ENCODE data around the gene KMT5B.

The KMT5B gene

DNA sequence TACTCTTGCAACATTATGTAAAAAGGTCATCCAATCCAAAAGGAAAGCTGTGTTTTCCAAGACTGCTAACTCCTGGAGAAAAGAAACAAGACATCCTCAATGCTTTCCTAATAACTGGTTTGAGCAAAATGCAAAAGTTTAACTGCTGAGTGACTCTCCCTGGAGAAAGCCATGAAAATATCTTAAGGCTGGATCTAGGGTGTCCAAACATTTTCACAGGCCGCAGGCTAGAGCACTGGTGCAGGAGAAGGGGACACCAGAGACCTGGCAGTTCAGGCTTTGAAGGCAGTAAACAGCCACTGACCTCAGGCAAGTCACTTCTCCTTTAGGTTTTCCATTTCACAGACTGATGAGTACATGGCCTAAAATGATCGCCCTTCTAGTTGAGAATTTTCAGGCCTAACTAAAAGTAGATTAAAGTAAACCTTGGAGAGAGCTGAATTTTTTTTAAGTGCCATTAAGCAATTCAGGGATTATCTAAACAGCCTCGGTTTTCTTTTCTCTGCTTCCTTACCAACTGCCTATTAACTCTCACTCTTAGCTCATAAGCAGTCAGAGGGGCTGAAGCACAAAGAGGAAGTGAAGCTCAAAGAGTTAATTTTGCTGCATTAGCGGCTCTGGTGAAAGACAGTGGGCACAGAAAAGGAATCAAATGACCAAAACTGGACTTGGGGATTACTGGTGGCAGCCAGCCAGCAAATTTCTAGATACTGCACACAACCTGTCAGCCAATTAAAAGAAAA is 94.2 kb downstream of the KMT5B start:
- peaks cover 14% of the 10 kb centered on the region for H3K4me1 ChIP-seq (ENCODE audit: control insufficient read depth, insufficient read depth, low read length, unreplicated experiment)
- H3K4me3 ChIP-seq (ENCODE audit: low read depth, low read length): no peak overlapping the region; the same call in 1 of the 2 replicates
- no peak overlapping the region for H2AFZ ChIP-seq (ENCODE audit: low read length, unreplicated experiment)
- H3K27me3 ChIP-seq (ENCODE audit: insufficient read depth, low read length): no peaks in the 10 kb centered on the region
- H3K27ac ChIP-seq (ENCODE audit: low read depth, low read length): no peak overlapping the region
- peaks cover 30% of the 10 kb centered on the region for H3K79me2 ChIP-seq (ENCODE audit: control insufficient read depth, insufficient read depth, low read length, unreplicated experiment)
- no peaks in the 10 kb centered on the region for H3K36me3 ChIP-seq (ENCODE audit: insufficient read depth, low read length)

DNA sequence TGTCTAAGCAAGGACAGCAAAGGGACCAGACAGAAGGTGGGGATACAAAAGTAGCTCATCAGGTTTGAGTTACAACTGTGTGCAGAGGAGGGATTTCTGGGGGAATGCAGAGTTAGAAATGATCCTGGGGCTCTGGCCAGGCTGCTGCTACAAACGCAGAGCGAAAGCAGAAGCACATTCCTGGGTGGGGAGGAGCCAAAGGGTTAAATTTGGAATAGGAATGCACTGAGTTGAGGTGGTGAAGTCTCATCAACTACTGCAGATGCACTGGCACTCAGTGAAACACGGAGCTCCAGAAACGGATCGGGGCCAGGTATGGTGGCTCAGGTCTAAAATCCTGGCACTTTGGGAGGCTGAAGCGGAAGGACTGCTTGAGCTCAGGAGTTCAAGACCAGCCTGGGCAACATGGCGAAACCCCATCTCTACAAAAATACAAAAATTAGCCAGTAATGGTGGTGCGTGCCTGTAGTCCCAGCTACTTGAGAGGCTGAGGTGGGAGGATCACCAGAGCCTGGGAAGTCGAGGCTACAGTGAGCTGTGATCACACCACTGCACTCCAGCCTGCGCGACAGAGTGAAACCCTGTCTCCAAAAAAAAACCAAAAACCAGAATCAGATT is 95.1 kb downstream of the KMT5B start:
- H3K4me3 ChIP-seq (ENCODE audit: low read depth, low read length): no peak overlapping the region
- no peaks in the 10 kb centered on the region for H3K27me3 ChIP-seq (ENCODE audit: insufficient read depth, low read length)
- H3K27ac ChIP-seq (ENCODE audit: low read depth, low read length): no peak overlapping the region
- no peaks in the 10 kb centered on the region for H3K36me3 ChIP-seq (ENCODE audit: insufficient read depth, low read length)
- H3K4me1 ChIP-seq (ENCODE audit: control insufficient read depth, insufficient read depth, low read length, unreplicated experiment): peaks cover 12% of the 10 kb centered on the region
- H2AFZ ChIP-seq (ENCODE audit: low read length, unreplicated experiment): no peak overlapping the region
- peaks cover 30% of the 10 kb centered on the region for H3K79me2 ChIP-seq (ENCODE audit: control insufficient read depth, insufficient read depth, low read length, unreplicated experiment)

DNA sequence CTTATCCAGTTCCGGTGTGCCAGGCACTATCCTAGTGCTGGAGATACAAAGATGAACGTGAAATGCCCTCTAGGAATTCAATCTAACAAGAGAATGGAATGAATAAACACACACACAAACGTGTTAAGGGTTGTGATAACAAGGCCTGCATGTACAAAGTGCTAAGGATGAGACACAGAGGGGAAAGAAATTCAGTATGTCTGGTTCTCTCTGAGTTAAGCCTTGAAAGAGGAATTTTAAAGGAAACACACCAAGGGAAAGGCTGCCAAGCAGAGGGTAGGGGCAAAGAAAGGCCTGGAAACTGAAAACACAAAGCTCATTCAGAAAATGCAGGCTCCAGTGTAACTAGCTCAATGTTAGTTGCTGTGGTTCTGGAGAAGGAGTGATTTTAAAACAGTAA is 96.1 kb downstream of the KMT5B start:
- Histone ChIP-seq H3K27me3 (ENCODE audit: insufficient read depth, low read length) (no peaks in the 10 kb centered on the region), H3K4me3 (ENCODE audit: low read depth, low read length) (no peak overlapping the region), H2AFZ (ENCODE audit: low read length, unreplicated experiment) (no peak overlapping the region), H3K79me2 (ENCODE audit: control insufficient read depth, insufficient read depth, low read length, unreplicated experiment) (peaks cover 30% of the 10 kb centered on the region), H3K27ac (ENCODE audit: low read depth, low read length) (no peak overlapping the region), H3K4me1 (ENCODE audit: control insufficient read depth, insufficient read depth, low read length, unreplicated experiment) (peaks cover 7% of the 10 kb centered on the region), H3K36me3 (ENCODE audit: insufficient read depth, low read length) (no peaks in the 10 kb centered on the region)

GRCh38 chr11:68116126-68116525 is 97.0 kb downstream of the KMT5B start:
- peaks cover 5% of the 10 kb centered on the region for H3K4me1 ChIP-seq (ENCODE audit: control insufficient read depth, insufficient read depth, low read length, unreplicated experiment)
- no peak overlapping the region for H3K27ac ChIP-seq (ENCODE audit: low read depth, low read length)
- H2AFZ ChIP-seq (ENCODE audit: low read length, unreplicated experiment): no peak overlapping the region
- H3K4me3 ChIP-seq (ENCODE audit: low read depth, low read length): no peak overlapping the region
- H3K36me3 ChIP-seq (ENCODE audit: insufficient read depth, low read length): no peaks in the 10 kb centered on the region
- no peaks in the 10 kb centered on the region for H3K27me3 ChIP-seq (ENCODE audit: insufficient read depth, low read length)
- H3K79me2 ChIP-seq (ENCODE audit: control insufficient read depth, insufficient read depth, low read length, unreplicated experiment): peaks cover 30% of the 10 kb centered on the region

DNA sequence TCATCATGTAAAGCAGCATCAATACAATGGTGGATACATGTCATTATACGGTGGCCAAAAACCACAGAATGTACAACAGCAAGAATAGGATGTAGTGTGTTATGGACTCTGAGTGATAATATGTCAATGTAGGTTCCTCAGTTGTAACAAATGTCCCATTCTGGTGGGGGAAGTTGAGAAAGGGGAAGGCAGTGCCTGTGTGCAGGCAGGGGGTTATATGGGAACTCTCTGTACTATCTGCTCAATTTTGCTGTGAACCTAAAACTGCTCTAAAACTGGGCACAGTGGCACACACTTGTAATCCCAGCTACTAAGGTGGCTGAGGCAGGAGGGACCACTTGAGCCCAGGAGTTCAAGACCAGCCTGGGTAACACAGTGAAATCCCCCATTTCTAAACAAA is 97.8 kb downstream of the KMT5B start:
- no peaks in the 10 kb centered on the region for H3K27me3 ChIP-seq (ENCODE audit: insufficient read depth, low read length)
- peaks cover 5% of the 10 kb centered on the region for H3K4me1 ChIP-seq (ENCODE audit: control insufficient read depth, insufficient read depth, low read length, unreplicated experiment)
- H3K36me3 ChIP-seq (ENCODE audit: insufficient read depth, low read length): no peaks in the 10 kb centered on the region
- no peak overlapping the region for H3K4me3 ChIP-seq (ENCODE audit: low read depth, low read length)
- H3K79me2 ChIP-seq (ENCODE audit: control insufficient read depth, insufficient read depth, low read length, unreplicated experiment): peaks cover 29% of the 10 kb centered on the region
- no peak overlapping the region for H2AFZ ChIP-seq (ENCODE audit: low read length, unreplicated experiment)
- H3K27ac ChIP-seq (ENCODE audit: low read depth, low read length): no peak overlapping the region

- H2AFZ ChIP-seq (ENCODE audit: low read length, unreplicated experiment): no peak overlapping the region
- no peak overlapping the region for H3K27ac ChIP-seq (ENCODE audit: low read depth, low read length)
Measured at GRCh38 chr11:68113986-68114385, 99.1 kb downstream of the KMT5B start.

GRCh38 chr11:68107689-68108088 is 105.4 kb downstream of the KMT5B start:
- Histone ChIP-seq H3K36me3 (ENCODE audit: insufficient read depth, low read length) (no peaks in the 10 kb centered on the region), H3K79me2 (ENCODE audit: control insufficient read depth, insufficient read depth, low read length, unreplicated experiment) (no peaks in the 10 kb centered on the region), H3K4me1 (ENCODE audit: control insufficient read depth, insufficient read depth, low read length, unreplicated experiment) (no peaks in the 10 kb centered on the region), H3K4me3 (ENCODE audit: low read depth, low read length) (no peak overlapping the region), H2AFZ (ENCODE audit: low read length, unreplicated experiment) (no peak overlapping the region), H3K27me3 (ENCODE audit: insufficient read depth, low read length) (no peaks in the 10 kb centered on the region), H3K27ac (ENCODE audit: low read depth, low read length) (no peak overlapping the region)

More at GRCh38 chr11:68113986-68114385, 99.1 kb downstream of the KMT5B start:
- Histone ChIP-seq H3K4me3 (ENCODE audit: low read depth, low read length) (no peak overlapping the region), H3K4me1 (ENCODE audit: control insufficient read depth, insufficient read depth, low read length, unreplicated experiment) (peaks cover 2% of the 10 kb centered on the region), H3K36me3 (ENCODE audit: insufficient read depth, low read length) (no peaks in the 10 kb centered on the region), H3K79me2 (ENCODE audit: control insufficient read depth, insufficient read depth, low read length, unreplicated experiment) (peaks cover 23% of the 10 kb centered on the region), H3K27me3 (ENCODE audit: insufficient read depth, low read length) (no peaks in the 10 kb centered on the region)

- no peaks in the 10 kb centered on the region for H3K4me1 ChIP-seq (ENCODE audit: control insufficient read depth, insufficient read depth, low read length, unreplicated experiment)
- no peaks in the 10 kb centered on the region for H3K27me3 ChIP-seq (ENCODE audit: insufficient read depth, low read length)
- no peaks in the 10 kb centered on the region for H3K36me3 ChIP-seq (ENCODE audit: insufficient read depth, low read length)
- H2AFZ ChIP-seq (ENCODE audit: low read length, unreplicated experiment): no peak overlapping the region
- H3K79me2 ChIP-seq (ENCODE audit: control insufficient read depth, insufficient read depth, low read length, unreplicated experiment): peaks cover 3% of the 10 kb centered on the region
- H3K27ac ChIP-seq (ENCODE audit: low read depth, low read length): no peak overlapping the region
- no peak overlapping the region for H3K4me3 ChIP-seq (ENCODE audit: low read depth, low read length)
Measured at GRCh38 chr11:68106165-68106940, 106.7 kb downstream of the KMT5B start.
